Measurements from ENCODE around the gene GNPDA1.

GNPDA1 gene

GRCh38 chr5:142024771-142025304, 12.0 kb upstream of the GNPDA1 start:
- DNase-seq (ENCODE audit: extremely low read depth in 1 of 2, low read depth in 1 of 2): peak; percentile 55 to 72

DNA sequence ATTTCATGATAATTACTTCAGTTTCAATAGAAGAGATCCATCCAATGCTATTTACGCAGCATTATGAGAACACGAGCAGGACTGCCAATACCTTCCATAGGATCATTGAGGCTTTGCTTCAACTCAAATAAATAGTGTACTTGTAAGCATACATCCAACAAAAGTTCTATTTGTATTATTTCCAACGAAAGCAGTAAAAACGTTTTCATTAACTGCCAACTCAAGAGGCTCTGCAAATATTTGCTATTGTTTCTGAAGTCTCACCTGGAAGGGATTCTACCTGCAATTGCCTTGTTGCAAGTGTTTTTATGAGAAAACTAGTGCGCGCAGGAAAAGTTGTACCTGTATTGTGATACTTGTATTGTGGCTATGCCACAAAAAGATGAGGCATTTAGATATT, 11.0 kb upstream of the GNPDA1 start:
- no peak for DNase-seq (ENCODE audit: extremely low read depth in 1 of 2, low read depth in 1 of 2)

DNA sequence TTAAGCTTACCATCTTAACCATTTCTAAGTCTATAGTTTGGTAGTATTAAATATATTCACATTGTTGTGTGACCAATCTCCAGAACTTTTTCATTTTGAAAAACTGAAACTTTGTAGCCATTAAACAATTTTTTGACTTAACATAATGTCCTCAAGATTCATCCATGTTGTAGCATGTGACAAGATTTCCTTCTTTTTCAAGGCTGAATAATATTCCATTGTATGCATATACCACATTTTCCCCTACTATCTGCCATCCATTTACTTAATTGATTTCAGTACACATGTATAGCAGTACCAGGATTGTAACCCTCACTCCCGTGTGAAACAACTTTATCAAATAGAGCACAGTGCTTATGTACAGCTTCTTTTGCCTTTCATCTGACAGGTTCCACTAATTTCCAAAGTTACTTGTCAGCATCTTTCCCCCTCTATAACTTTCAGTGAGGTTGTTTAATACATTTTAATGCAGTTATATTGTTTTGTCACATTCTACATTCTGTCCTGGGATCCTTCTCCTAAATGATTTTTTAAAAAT, 7.4 kb upstream of the GNPDA1 start:
- DNase-seq (ENCODE audit: extremely low read depth in 1 of 2, low read depth in 1 of 2): no peak

DNA sequence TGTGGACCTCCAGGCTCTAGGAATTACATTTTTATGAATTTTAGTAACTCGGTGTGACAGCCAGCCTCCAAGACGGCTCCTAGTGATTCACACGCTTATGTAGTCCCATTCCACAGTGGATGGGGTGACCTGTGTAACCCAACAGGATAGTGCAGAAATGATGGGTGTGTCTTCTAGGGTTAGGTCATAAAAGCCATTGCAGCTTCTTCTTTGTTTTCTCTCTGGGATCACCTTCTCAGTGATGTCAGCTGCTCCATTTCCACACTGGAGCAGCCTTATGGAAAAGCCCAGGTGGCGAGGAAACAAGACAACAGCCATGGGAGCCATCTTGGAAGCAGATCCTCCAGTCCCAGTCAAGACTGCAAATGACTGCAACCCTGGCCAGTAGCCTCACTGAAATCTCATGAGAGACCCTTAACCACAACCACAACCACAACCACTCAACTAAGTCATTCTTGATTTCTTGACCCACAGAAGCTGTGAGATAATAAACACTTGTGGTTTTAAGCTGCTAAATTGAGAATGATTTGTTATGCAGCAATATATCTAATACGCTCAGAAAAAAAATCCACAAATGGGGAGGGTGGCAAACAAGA, 5.1 kb upstream of the GNPDA1 start:
- DNase-seq (ENCODE audit: extremely low read depth in 1 of 2, low read depth in 1 of 2): no peak

- no peak for DNase-seq (ENCODE audit: extremely low read depth in 1 of 2, low read depth in 1 of 2)
These were observed 3.7 kb upstream of the GNPDA1 start for GRCh38 chr5:142016556-142016955.

GRCh38 chr5:142015781-142016533, 3.1 kb upstream of the GNPDA1 start:
- peak in 1 of 2 donors; percentile 12 for DNase-seq (ENCODE audit: extremely low read depth in 1 of 2, low read depth in 1 of 2)

- DNase-seq (ENCODE audit: extremely low read depth in 1 of 2, low read depth in 1 of 2): no peak
These were observed 2.2 kb upstream of the GNPDA1 start for GRCh38 chr5:142014911-142015584.

DNA sequence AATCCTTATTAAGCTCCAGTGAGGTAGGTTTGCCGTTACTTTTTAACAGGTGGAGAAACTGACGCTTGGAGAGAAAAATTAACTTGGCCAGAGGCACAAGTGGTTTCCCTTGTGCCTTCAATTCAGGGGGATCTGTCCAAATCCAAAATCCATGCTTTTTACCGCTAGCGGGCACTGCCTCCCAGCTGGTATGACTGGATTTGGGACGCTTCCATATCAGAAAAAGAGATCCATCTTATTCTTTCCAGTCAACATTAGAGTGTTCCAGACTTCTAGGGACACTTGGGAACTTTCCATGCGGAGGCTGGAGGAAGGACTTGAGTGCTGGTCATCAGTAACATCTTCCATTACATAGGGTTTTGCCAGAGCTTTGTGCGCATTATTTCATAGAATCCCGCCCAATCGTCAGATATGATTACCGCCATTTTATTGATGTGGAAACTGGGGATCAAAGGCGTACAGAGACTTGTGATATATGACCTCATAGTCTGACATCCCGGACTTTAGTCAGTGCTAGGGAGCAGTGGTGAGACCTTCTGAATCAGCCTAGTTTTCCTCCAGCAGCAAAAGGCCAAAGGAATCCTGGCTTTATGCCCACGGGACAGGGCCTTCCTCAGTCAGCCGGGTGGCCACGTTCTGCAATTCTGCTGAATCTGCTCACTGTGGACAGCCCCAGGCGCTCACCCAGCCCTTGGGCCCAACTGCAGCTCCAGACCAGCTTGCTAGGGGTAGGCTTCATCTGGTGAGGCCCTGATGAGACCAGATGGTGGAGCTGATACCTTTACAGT, 1.1 kb upstream of the GNPDA1 start:
- no peak for DNase-seq (ENCODE audit: extremely low read depth in 1 of 2, low read depth in 1 of 2)

GRCh38 chr5:142012186-142012785, 541 bp downstream of the GNPDA1 start:
- peak in 1 of 2 donors; percentile 30 for DNase-seq (ENCODE audit: extremely low read depth in 1 of 2, low read depth in 1 of 2)

DNA sequence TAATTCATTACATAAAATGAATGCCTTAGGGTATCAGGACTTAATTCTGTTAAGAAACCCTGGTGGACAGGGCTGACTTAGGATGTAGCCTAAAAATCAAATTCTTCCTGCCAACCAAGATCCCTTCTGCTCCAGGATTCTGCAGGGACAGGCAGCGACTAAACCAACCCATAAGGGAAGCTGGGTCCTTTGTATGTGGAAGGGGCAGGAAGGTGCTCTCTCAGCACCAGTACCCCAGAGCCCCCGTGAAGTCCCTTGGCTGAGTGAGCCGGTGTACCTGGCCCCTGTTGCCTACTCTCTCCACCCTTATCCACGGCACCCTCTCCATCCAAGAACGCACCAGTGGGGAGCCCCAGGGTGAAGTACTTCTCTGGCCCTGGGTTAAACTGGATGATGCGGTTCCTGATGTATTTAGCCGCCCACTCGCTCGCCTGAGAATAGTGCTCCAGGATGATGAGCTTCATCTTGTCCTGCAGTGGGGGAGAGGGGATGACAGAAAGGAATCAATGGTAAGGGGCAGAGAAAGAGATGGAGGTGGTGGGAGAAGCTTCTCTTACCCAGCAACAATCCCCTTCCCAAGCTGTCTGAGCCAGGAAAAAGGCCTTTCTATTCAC, 1.1 kb downstream of the GNPDA1 start:
- DNase-seq (ENCODE audit: extremely low read depth in 1 of 2, low read depth in 1 of 2): no peak

GRCh38 chr5:142009886-142010285, 2.9 kb downstream of the GNPDA1 start:
- no peak for DNase-seq (ENCODE audit: extremely low read depth in 1 of 2, low read depth in 1 of 2)

- DNase-seq (ENCODE audit: extremely low read depth in 1 of 2, low read depth in 1 of 2): no peak
These were observed 4.0 kb downstream of the GNPDA1 start for GRCh38 chr5:142008813-142009212.

- no peak for DNase-seq (ENCODE audit: extremely low read depth in 1 of 2, low read depth in 1 of 2)
These were observed 5.6 kb downstream of the GNPDA1 start for GRCh38 chr5:142007237-142007544.

GRCh38 chr5:142006363-142007236, 6.2 kb downstream of the GNPDA1 start:
- DNase-seq (ENCODE audit: extremely low read depth in 1 of 2, low read depth in 1 of 2): no peak

GRCh38 chr5:142003266-142003800, 9.5 kb downstream of the GNPDA1 start:
- no peak for DNase-seq (ENCODE audit: extremely low read depth in 1 of 2, low read depth in 1 of 2)

DNA sequence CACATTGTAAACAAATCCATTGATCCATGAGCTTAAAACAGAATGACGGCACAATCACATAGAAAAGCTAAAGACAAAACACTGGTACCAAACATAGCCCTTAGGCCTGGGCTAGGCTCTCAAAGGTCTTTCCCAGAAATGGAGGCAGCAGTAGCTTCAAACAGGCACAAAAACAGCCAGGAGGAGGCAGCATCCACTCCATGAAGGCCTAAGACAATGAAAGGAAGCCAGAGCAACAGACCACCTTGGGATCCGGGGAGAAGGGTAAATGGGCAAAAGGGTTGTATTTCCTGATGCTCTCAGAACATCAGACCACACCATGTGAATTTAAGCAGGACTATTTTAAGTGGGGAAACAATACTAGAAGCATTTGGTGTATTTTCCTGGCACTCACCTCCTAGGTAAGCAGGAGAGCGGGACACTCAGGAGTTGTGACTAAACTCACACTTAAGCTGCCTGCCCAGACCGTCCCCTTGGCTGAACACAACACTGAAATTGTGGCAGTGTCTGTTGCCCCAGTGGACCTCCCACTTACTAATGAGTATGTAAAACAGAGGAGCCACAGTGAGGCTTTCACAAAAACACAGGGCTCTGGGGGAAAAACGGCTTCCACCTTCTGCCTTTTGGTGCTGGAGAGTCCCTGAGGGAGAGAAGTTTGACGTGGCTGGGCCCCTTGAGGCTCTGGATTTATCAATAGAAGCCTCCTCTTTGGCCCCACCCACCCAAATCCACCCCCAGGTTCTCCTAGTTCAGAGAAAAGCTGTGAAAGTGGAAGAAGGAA, 11.9 kb downstream of the GNPDA1 start:
- DNase-seq (ENCODE audit: extremely low read depth in 1 of 2, low read depth in 1 of 2): no peak

DNA sequence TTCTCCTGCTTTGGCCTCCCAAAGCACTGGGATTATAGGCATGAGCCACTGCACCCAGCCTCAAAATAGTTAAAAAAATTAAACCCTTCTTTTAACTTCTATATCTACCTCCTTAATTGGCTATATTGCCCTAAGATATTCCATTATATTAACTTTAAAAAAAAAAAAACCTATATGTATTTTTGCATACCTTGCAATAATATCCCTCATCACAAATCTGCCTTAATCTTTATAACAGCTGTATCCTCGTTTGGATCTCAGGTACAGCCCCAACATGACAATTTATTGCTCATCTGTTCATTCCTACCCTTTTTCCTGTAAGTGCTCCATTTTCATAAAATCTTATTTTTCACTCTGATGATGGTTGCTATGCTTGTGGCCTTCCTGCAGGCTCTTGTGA, 12.7 kb downstream of the GNPDA1 start:
- DNase-seq (ENCODE audit: extremely low read depth in 1 of 2, low read depth in 1 of 2): no peak

GRCh38 chr5:141997358-141997960, 15.4 kb downstream of the GNPDA1 start:
- DNase-seq (ENCODE audit: extremely low read depth in 1 of 2, low read depth in 1 of 2): no peak

All from activated CD8-positive, alpha-beta memory T cell treated with anti-CD3 and anti-CD28 coated beads for 1 hour (primary cell).